Measurements from ENCODE around the gene TBX19.

The TBX19 gene

DNA sequence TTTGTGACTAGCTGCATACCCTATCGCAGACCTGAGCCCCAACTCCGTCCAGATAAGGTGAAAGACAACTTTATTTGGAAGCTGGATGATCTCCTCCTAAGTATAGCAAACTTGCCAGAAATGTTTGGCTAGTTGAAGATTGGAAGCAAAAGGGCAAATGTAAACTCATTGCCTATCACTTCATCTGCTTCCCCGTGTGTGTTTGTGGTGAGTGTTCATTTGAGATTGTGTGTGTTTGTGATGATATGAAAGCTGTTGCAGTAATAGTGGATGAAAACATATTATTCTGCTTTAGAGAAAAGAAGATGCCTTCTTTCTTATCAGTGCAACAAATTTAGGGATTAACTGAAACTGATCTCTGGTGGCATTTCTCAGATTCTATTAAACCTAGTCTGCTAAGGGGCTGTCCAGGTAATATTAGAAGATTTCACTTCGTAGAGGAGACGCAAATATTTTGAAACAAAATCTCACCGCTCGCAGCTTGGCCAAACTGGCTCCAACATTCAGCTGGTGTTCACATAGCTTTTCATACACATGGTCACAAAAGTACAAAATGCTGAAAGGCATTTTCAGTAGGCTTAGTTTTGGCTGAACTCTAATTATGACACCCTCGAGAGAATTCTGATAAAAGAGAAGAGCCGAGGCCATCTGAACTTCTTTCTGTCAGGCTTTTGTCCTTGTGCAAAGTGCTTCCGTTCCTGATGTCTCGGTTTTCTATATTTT lies 1.1 kb downstream of the TBX19 start:
- no peak for DNase-seq (ENCODE audit: low spot score)

DNA sequence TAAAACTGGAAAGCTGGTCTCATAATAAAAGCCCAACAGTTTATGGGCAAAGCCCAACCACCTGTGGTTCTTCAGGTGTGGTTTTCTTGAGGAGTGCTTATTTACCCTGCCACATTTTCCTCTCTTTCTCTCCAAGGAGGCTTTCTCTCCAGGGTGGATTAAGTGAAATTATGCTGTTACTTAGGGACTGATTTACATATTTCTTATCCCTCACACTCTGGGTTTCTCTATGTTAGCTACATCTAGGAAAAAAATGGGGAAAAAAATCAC lies 4.8 kb downstream of the TBX19 start:
- DNase-seq (ENCODE audit: low spot score) = no peak

DNA sequence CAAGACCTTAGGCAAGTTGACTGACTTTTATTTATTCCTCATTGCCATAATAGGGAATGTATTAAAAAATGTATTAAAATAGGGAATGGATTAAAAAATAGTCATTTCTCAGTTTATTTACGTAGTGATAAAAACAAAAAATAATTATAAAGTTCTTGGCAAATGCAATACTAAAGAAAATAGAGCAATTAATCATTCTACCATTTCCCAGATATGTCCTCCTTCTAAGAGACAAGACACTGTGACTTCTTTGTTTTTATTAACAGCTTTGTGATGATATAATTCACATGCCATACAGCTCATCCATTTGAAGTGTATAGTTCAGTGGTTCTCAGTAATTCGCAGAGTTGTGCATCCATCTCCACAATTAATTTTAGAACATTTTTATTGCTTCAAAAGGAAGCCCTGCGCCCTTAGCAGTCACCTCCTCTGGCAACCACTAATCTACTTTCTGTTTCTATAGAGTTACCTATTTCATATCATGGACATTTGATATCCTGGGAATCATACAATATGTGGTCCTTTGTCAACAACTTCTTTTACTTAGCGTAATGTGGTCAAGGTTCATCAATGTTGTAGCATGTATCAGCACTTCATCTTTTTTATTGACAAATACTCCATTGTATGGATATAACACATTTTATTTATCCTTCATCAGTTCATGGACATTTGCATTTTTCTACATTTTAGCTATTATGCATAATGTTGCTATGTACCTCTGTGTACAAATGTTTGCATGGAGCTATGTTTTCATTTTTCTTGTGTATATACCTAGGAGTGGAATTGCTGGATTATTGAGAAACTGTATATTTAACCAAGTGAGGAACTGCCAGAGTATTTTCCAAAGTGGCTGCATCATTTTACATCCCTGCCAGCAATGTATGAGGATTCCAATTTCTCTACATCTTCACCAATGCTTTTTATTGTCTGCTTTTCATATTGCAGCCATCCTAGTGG lies 5.6 kb downstream of the TBX19 start:
- DNase-seq (ENCODE audit: low spot score) = no peak

DNA sequence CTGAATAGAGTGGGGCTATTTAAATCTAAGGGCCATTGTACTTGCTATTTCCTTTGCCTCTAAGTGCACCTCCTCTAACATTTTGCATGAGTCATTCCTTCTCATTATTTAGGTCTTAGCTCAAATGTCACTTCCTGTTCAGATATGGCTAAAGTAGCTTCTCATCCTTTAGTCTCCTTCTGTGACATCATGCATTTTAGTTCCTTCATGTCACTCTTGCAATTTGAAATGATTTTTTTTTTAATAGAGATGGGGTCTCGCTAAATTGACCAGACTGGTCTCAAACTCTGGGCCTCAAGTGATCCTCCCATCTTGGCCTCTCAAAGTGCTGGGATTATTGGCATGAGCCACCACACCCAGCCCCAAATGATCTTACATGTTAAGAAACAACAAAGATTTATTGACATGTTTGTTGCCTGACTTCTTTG lies 6.6 kb downstream of the TBX19 start:
- DNase-seq (ENCODE audit: low spot score) = no peak

DNA sequence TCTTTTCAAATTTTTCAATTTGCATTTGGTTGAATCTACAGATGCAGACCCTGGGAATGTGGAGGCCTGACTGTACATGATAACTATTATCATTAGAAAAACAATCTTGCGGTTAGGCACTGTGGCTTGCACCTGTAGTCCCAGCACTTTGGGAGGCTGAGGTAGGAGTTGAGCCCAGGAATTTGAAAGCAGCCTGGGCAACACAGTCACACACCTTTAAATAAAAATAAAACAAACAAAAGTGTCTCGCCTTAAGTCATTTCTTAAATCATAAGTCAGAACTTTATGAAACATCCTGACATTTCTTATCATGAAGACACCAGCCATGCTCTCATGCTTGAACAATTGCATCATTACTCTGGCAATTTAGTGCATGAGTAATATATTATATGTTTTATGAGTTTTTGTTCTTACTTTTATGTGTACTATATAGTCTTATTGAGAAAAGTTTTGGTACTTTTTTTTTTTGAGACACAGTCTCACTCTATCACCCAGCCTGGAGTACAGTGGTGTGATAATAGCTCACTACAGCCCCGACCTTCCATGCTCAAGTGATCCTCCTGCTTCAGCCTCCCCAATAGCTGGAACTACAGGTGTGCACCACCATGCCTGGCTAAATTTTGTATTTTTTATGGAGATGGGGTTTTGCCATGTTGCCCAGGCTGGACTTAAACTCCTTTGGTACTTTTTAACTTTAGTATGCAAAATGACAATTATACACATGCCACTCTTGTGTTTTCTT lies 7.8 kb downstream of the TBX19 start:
- no peak for DNase-seq (ENCODE audit: low spot score)

DNA sequence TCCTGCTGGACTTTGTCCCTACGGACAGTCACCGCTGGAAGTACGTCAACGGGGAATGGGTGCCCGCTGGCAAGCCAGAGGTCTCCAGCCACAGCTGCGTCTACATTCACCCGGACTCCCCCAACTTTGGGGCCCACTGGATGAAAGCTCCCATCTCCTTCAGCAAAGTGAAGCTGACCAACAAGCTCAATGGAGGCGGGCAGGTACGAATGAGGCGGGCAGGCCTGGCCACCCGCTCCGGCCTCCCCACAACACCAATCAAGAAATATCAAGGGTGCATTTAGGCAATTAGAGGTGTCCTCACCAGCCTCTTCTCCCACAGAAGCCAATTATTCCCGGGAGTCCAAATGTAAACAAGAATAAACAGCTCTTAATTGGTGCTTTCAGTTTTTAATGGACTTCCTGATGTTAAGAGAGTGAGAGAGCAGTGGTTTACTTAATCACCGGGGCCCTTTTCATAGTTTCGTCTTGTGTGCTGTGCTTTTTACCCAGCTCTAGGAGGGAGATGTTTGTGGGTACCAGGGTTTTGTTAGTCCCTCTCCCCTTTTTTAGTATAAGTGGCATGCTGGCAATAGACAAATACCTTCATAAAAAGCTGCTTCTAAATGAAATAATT lies 10.7 kb downstream of the TBX19 start:
- no peak for DNase-seq (ENCODE audit: low spot score)

DNA sequence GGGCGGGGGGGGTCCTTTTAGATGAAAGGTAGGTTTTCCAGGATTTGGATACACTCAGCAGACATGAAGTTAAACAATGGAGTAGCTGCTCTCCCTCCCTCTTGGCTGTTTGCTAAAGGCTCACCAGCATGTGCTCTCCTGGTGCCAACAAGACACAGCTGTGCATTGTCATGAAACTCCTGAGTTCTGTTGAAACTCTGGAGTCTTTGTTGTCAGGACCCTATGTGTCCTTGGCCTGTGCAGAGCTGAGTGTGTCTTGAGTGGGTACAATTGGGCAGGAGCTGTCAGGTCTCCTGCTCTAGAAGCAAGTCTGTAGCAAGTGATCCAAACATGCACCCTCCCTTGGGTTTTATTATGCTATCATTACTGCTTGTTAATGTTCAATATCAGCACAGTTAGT lies 12.7 kb downstream of the TBX19 start:
- no peak for DNase-seq (ENCODE audit: low spot score)

DNA sequence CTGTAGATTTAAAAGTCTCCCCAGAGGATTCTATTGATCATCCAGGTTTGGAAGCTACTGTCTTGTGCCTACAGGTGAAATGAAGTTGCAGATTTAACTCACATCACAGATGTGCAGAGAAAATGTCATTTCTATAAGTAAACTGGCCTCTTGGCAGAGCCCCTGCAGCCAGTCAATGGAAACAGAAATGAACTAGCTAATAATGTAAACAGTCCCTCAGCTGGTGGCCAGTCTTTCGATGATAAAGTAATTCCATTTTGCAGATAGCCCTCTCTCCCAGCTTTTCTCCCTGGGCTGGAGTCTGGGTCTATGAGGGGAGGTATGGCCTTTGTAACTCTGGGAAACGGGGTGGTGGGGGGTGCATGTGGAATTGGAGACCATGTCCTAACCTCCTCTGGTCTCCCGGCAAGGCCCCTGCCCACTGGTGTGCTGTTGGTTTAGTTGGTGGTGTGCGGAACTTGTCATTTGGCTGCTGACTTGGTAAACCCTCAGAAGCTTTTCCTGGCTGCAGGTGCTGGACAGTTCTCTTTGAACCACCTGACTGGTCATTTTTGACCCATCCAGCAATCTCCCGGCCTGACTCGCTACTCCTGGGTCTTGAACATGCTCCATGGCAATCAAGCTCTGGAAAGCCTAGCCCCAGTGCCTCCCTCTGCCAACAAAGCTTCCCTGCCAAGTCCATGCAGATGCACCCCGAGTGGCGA lies 14.9 kb downstream of the TBX19 start:
- DNase-seq (ENCODE audit: low spot score) = no peak

DNA sequence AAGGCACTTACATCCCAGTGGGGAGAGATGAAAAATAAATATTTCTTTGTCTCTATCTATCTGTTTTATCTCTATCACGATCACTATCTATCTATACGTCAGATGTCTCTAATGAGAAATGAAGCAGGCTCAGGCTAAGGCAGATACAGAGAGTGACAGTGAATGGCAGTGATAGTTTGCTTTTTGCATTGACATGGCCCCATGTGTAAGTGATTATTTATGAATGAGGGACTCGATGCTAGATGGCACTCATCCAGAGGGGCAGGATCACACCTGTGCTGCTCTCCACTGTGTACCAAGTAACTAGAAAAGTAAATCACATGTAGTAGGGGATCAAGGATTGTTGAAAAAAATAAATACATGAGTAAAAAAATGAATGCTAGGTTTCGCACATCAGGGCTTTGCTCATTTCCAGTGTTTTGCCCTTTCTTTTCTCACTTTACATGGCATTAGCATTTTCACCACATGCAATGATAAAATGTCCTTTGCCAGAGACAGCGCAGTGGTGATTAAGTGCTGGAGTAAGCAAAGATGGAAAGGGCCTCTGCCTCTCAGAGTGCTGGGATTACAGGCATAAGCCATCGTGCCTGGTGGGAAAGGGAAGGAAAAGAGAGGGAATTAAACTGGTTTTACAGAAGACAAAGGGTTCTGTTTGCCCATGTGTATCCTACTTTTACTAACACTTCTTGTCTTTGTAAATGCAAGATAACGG lies 16.5 kb downstream of the TBX19 start:
- no peak for DNase-seq (ENCODE audit: low spot score)

DNA sequence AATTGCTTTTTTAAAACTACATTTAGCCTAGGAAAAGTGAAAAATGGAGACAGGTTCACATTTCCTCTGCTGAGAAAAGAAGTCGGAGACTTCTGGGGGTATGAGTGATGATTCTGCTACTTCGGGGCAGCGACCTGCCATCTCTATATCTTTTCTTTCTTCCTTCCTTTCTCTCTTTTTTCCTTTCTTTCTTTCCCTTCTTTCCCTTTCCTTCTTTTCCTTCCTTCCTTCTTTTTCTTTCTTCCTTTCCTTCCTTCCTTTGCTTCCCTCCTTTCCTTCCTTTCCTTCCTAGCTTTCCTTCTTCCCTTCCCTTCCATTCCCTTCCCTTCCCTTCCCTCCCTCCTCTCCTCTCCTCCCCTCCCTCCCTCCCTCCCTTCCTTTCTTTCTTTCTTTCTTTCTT lies 17.8 kb downstream of the TBX19 start:
- no peak for DNase-seq (ENCODE audit: low spot score)

DNA sequence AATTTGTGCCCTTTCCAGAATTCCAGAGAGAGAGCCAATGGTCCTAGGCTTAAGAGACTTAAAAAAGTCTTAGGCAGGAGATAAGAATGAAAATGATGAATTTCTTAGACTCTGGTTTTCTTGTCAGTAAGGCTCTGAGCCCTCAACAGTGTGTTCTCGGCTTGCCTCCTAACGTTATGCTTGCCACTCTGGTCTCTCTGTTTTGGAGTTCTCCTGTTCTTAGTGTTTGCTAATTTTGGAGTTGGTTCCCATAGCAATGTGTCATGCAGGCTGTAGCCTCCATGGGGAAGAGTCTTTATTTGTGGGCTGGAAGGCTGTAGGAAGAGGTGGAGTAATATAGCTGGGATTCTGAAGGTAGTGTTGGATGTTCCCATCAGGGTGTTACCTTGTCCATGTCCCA lies 19.9 kb downstream of the TBX19 start:
- DNase-seq (ENCODE audit: low spot score) = no peak

DNA sequence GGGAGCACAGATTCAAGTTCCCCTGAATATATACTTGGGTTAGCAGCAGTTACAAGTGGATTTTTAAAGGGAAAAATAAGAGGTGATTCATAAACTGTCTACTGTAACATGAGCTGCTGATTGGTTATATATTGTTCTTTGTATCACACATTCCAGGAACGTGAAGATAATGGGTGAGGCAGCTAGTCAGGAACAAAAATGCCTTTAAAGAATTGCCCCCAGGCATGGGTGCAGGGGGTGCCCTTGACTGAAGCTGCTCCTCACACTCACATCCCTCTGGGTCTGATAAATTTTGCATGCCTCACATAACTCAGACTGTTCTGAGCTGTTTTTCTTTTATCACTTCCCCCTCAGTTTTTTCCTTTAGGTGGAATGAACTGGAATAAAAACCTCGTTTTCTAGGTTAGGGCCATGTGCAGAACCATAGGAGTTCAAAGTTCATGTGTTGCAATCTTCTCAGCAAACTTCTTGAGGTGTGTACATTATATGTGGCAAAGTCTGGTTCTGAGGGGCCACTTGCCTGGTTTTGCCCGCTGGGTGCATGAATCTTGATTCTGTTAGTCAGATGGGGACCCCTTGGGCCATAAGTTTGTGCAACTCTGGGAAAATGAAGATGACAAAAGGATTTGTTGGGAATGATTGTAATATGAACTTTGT lies 21.1 kb downstream of the TBX19 start:
- DNase-seq (ENCODE audit: low spot score) = no peak

DNA sequence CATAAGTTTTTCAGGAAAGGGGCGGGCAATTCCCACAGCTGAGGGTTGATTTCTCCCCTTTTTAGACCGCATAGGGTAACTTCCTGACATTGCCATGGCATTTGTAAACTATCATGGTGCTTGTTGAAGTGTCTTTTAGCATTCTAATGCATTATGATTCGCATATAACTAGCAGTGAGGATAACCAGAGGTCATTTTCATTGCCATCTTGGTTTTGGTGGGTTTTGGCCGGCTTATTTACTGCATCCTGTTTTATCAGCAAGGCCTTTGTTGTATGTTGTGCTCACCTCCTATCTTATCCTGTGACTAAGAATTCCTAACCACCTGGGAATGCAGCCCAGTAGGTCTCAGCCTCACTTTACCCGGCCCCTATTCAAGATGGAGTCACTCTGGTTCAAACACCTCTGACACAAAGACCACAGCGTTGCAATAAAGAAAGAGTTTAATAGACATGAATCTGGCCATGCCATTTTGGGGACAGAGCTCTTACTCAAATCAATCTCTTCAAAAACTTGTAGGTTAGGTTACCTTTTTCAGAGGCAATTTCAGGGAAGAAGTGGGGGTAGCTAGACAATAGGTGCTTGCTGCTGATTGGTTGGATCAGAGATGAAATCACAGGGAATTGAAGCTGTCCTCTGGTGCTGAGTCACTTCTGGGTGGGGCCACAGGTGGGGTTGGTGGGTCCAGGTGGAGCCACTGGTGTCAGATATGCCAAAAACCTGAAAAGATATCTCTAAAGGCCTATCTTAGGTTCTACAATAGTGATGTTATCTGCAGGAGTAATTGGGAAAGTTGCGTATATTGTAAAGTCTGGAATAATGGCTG lies 23.3 kb downstream of the TBX19 start:
- no peak for DNase-seq (ENCODE audit: low spot score)

DNA sequence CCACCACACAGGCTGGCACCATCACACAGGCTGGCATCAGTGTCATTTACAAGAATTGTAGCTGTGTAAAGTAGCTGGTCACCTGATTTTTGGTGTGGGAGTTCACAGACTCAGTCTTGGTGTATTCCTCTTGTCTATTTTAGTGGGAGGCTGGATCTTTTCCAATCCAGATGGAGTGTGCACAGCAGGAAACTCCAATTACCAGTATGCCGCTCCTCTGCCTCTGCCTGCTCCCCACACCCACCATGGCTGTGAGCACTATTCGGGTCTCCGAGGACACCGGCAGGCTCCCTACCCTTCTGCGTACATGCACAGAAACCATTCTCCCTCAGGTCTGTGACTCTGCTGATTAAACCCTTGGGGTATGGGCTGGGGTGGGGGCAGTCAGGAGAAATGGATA lies 24.2 kb downstream of the TBX19 start:
- no peak for DNase-seq (ENCODE audit: low spot score)

DNA sequence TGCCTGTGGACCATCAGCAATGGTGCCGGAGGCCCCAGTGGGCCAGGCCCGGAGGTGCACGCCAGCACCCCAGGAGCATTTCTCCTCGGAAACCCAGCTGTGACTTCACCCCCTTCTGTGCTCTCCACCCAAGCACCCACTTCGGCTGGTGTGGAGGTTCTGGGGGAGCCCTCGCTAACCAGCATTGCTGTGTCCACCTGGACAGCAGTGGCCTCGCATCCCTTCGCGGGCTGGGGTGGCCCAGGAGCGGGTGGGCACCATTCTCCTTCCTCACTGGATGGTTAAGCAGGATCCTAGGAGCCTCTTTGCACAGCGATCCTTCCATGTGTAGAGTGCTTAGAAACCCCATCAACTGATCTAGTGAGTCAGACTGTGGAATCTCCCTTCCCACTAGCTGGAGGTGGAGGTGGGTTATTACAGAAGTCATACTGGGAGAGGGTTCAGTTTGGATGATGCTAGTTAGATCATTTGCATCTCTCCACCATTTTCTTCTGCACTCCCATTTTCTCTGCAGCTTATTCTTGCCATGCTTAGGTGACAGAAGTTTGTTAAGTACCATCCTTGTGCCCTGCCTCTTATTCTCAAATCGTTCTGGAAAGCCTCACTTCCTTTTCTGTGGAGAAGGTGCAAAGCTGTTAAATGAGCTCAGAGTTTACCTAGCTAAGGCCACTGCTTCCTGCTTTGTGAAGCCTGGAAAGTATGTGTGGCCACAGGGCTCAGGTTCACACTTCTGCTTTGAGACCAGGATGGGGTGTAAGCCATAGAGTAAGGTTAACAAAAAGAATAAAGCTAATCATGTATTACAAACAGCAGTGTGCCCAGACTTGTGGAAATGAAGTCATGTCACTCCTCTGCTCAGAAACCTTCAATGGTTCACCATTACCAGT lies 32.3 kb downstream of the TBX19 start:
- DNase-seq (ENCODE audit: low spot score) = no peak

DNA sequence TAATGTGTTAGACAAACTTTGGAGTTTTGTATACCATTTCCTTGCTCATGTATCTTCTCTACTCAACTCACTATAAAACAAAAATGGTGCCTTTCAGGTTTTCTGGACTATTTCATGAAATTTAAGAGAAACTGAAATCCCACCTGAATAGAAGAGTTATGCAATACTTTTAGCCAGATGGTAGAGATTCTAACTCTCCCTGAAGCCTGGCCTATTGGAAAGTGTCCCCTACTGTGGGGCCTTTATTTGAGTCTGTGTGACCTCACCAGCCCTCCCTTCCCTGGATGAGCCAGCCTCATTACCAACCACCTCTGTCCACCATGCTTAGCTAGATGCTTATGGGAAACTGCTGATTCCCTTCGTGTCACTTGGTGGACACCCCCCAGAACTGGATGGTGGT lies 35.5 kb downstream of the TBX19 start:
- no peak for DNase-seq (ENCODE audit: low spot score)

DNA sequence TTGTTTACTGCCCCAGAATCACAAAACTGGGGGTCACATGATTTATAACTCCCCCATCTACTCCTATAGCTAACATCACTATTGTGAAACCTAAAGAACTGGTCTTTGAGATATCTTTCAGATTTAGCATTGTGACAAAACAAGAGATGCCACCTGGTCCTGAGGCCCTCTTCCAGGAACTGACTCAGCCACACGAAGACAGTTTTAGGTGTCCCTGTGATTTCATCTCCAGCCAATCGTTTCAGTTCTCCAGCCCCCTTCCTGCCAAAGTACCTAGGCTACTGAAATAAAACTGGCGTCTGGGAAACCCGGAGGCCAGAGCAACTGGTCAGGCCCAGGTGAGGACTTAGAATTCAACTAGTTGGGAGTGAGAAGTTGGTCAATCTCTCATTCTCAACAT lies 36.6 kb downstream of the TBX19 start:
- no peak for DNase-seq (ENCODE audit: low spot score)

DNA sequence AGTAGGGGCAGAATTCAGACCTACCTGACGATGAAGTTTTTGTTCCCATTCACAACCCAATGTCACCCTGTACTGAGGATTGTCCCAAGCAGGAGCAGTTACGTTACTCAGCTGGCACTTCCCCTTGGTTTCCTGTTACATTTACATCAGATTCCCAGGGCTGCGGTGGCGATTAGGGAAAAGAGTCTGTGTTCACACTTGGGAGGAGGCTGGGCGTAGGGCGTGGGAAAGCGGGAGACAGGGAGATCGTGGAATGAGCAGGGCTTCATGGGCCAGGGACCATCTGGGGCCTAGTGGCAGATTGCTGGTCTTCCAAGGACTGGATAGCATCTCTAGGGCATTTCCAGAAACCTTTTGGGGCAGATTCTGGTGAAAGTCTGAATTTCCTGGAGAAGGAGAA lies 39.0 kb downstream of the TBX19 start:
- DNase-seq (ENCODE audit: low spot score) = no peak

DNA sequence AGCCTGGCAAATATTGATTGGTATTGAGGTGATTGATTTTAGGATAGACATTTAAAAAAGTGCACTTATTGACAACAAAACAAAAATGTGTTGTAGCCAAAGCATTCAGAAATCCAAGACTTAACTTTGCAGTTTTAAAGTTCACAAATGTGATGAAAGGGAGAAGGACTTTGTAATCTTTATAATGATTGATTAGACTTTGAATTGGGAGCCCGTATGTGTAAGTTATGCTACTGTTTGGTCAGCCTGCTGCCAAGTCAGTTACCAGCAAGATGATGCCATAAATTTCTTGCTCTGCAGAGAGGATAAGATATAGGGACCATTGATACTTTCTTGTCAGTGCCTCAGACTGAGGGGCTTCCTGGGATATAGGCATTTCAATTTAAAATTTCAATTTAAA lies 39.5 kb downstream of the TBX19 start:
- DNase-seq (ENCODE audit: low spot score) = no peak

Measured in CD4-positive, alpha-beta T cell treated with Interleukin-2 at 100 ng/mL for 4 hours (primary cell).